ENCODE results near the gene NFILZ.
"Not testable (repeated sequence)": the region's sequence is repeated elsewhere in the genome, so short reads cannot be mapped to it uniquely, and the experiment has no call there.

GRCh38 chr19:8617325-8617724 lies 13.1 kb upstream of the NFILZ start:
- TF ChIP-seq, protein P1, sequence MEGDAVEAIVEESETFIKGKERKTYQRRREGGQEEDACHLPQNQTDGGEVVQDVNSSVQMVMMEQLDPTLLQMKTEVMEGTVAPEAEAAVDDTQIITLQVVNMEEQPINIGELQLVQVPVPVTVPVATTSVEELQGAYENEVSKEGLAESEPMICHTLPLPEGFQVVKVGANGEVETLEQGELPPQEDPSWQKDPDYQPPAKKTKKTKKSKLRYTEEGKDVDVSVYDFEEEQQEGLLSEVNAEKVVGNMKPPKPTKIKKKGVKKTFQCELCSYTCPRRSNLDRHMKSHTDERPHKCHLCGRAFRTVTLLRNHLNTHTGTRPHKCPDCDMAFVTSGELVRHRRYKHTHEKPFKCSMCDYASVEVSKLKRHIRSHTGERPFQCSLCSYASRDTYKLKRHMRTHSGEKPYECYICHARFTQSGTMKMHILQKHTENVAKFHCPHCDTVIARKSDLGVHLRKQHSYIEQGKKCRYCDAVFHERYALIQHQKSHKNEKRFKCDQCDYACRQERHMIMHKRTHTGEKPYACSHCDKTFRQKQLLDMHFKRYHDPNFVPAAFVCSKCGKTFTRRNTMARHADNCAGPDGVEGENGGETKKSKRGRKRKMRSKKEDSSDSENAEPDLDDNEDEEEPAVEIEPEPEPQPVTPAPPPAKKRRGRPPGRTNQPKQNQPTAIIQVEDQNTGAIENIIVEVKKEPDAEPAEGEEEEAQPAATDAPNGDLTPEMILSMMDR (IDR thresholded peaks at IDR 0.05; ENCODE audit: low read depth, low read length) = not testable (repeated sequence)
- TF ChIP-seq EZH2phosphoT487 (IDR thresholded peaks at IDR 0.05; ENCODE audit: low read depth) = not testable (repeated sequence)
